OCI-LY1 (cell line): ENCODE results near the gene STRA6.

ENCODE experiments used
- CTCF ChIP-seq: fragments of 200-600 bp; sonication (generic), shearing (Covaris generic); IDR thresholded peaks from 2 replicates; pipeline ENCODE4 v1.5.1; 2017; ENCODE audit warnings: mild to moderate bottlenecking, antibody characterized with exemption, low read length, moderate library complexity, mixed read lengths
- EZH2 ChIP-seq: fragments of 200-600 bp; sonication (generic), shearing (Covaris generic); IDR thresholded peaks from 2 replicates; pipeline ENCODE4 v1.8.0; 2017; ENCODE audit warnings: borderline replicate concordance, mixed run types, mild to moderate bottlenecking, antibody characterized with exemption, low read length, moderate library complexity, mixed read lengths

- no peak for TF ChIP-seq CTCF
- TF ChIP-seq EZH2: no peak
These were observed 29.7 kb downstream of the STRA6 start for GRCh38 chr15:74172701-74173379.
